Measurements from ENCODE around the gene DLX5. TPM values are rescaled to one million over a fixed set of nuclear protein-coding genes. Genes with fewer than 3 reads are reported as not detected.

DLX5 gene
- total RNA-seq, 1 donor from 2014 or later, result 0.62 TPM

- no peak for DNase-seq
Measured at GRCh38 chr7:96991546-96992191, 33.0 kb downstream of the DLX5 start.

DNA sequence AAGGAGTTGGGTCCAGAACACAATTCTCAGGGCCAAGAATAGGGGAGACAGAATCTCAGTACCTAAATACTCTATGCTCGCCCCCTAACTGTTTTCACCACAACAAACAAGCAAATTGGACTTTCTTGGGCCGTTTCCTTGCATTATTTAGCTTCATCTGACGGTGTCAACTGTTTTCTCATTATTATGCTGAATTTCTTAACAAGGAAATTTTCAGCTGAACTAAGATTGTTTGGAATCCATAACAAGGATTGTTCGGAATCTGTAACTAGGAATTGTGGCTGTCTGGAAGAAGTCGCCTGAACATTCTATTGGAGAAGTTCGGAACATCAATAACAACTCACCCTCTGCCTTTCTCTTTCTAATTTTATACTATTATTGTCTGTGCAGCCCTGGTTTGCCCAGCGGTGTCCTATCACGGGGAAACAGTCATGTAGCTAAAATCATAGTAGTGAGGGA, 34.7 kb downstream of the DLX5 start:
- DNase-seq, result no peak

GRCh38 chr7:96989241-96989858, 35.3 kb downstream of the DLX5 start:
- DNase-seq, result no peak

GRCh38 chr7:96987719-96988118, 36.9 kb downstream of the DLX5 start:
- DNase-seq, result no peak

DNA sequence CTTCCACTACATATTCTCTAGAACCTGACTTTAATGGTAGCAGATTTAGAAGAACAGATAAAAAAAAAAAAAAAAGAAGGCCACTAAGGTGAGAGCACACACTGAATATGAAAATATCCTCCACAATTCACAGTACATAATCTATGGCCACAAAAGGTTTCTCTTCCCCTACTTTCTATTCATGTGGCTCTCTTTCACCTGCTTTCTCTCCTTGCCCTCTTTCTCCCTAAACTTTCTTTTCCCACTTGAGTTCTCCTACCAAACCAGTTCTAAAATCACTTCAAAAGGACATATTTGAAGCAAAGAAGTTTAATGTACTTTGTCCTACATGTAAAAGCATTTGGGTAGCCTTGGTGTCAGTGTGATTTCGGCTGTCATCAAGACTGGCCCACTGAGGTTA, 37.7 kb downstream of the DLX5 start:
- no peak for DNase-seq

- DNase-seq, result no peak
Measured at GRCh38 chr7:96985992-96986391, 38.6 kb downstream of the DLX5 start.

DNA sequence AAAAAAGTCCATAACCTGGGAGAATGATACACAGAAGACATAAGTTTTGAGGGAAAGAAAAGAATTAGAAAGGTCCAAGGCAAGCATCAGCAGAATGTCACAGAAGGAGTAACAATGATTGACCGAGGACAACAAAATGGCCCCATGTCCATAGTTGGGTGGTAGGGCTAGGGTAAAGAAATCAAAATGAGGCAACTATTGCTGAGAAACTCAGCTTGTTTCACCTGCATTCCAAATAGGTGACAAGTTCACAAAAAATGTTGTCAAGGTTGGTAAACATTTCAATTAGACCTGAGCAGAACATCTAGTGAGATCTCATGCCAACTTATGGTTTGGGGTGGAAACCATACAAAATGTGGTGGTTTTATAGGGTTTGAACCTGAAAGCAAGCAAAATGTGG, 42.0 kb downstream of the DLX5 start:
- no peak for DNase-seq

- no peak for DNase-seq
Measured at GRCh38 chr7:96979551-96980276, 44.9 kb downstream of the DLX5 start.

GRCh38 chr7:96977445-96977844, 47.2 kb downstream of the DLX5 start:
- no peak for DNase-seq

- no peak for DNase-seq
Measured at GRCh38 chr7:96976106-96976505, 48.5 kb downstream of the DLX5 start.

DNA sequence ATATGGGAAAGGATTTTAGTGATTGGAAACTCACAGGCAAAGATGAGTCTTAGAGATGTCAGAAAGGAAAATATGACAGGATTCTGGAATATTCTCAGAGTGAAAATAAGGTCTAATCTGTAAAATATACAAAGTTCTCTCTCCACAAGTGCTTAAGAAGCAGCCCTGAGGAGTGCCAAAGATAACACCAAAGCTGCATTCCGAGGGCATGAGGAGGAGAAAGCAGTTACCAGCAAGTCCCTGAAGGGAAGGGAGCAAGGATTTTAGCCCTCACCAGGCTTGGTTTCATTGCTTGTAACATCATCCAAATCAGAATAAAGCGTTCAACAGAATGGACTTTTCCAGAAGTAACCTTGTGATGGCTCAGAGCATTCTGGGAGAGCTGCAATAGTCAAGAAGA, 50.6 kb downstream of the DLX5 start:
- no peak for DNase-seq

GRCh38 chr7:96970739-96971138, 53.9 kb downstream of the DLX5 start:
- DNase-seq, result no peak

Small RNAs within 50 kb of the gene (small RNA-seq; reads per million reads assigned to genes)
- not detected for gene RF01778 (ENCODE audit: low replicate concordance)

Other genes with a start within 250 kb of the DLX5 start
- gene DLX6, start 19.3 kb downstream of the DLX5 start, total RNA-seq, result not detected
- gene SDHAF3, start 92.9 kb upstream of the DLX5 start, total RNA-seq, result 7.2 TPM